Activated CD4-positive, alpha-beta T cell treated with anti-CD3 and anti-CD28 coated beads for 24 hours (primary cell): ENCODE results near the gene EDEM1.
"Not testable (repeated sequence)": the region's sequence is repeated elsewhere in the genome, so short reads cannot be mapped to it uniquely, and the experiment has no call there.

Source experiments
- DNase-seq, 2 donors: peaks; one replicate each; pipeline ENCODE4 v3.0.0-alpha.2; 2020; ENCODE audit warnings: low read depth in 2 of 2

Gene EDEM1

GRCh38 chr3:5187156-5187919 lies at the start of gene EDEM1:
TSS of gene EDEM1 (plus strand) at chr3:5187707. CDS start at chr3:5187806, 99 bp downstream.
- DNase-seq = peak; percentile 92 to 95

GRCh38 chr3:5138214-5138981 lies 49.1 kb upstream of the EDEM1 start:
- DNase-seq = no peak

GRCh38 chr3:5140230-5140621 lies 47.3 kb upstream of the EDEM1 start:
- DNase-seq = no peak

GRCh38 chr3:5140839-5141238 lies 46.7 kb upstream of the EDEM1 start:
- no peak for DNase-seq

GRCh38 chr3:5141760-5142159 lies 45.7 kb upstream of the EDEM1 start:
- DNase-seq = no peak

GRCh38 chr3:5143464-5143863 lies 44.0 kb upstream of the EDEM1 start:
- no peak for DNase-seq

GRCh38 chr3:5144316-5144994 lies 43.1 kb upstream of the EDEM1 start:
- DNase-seq = no peak

GRCh38 chr3:5145120-5145519 lies 42.4 kb upstream of the EDEM1 start:
- DNase-seq = no peak

- not testable (repeated sequence) for DNase-seq
Measured at GRCh38 chr3:5147152-5147551, 40.4 kb upstream of the EDEM1 start.

- no peak for DNase-seq
Measured at GRCh38 chr3:5149306-5149880, 38.1 kb upstream of the EDEM1 start.

GRCh38 chr3:5151586-5151985 lies 35.9 kb upstream of the EDEM1 start:
- no peak for DNase-seq

GRCh38 chr3:5153074-5153473 lies 34.4 kb upstream of the EDEM1 start:
- no peak for DNase-seq

GRCh38 chr3:5155241-5155640 lies 32.3 kb upstream of the EDEM1 start:
- no peak for DNase-seq

GRCh38 chr3:5160321-5160720 lies 27.2 kb upstream of the EDEM1 start:
- DNase-seq = no peak

- no peak for DNase-seq
Measured at GRCh38 chr3:5160940-5161858, 26.3 kb upstream of the EDEM1 start.

- DNase-seq = no peak
Measured at GRCh38 chr3:5162102-5162501, 25.4 kb upstream of the EDEM1 start.

GRCh38 chr3:5165698-5166097 lies 21.8 kb upstream of the EDEM1 start:
- no peak for DNase-seq

GRCh38 chr3:5166846-5167245 lies 20.7 kb upstream of the EDEM1 start:
- DNase-seq = no peak

- DNase-seq = no peak
Measured at GRCh38 chr3:5168110-5168509, 19.4 kb upstream of the EDEM1 start.

GRCh38 chr3:5169807-5170206 lies 17.7 kb upstream of the EDEM1 start:
- no peak for DNase-seq

GRCh38 chr3:5170975-5171374 lies 16.5 kb upstream of the EDEM1 start:
- no peak for DNase-seq
